ENCODE data around the gene SCFD2.
"Not testable (repeated sequence)": the region's sequence is repeated elsewhere in the genome, so short reads cannot be mapped to it uniquely, and the experiment has no call there.

SCFD2 gene

GRCh38 chr4:53185869-53186585, 179.8 kb downstream of the SCFD2 start:
- no peak for DNase-seq

- DNase-seq: no peak
Observed at GRCh38 chr4:53183754-53184153, 182.1 kb downstream of the SCFD2 start.

GRCh38 chr4:53177751-53178150, 188.1 kb downstream of the SCFD2 start:
- DNase-seq: not testable (repeated sequence)

GRCh38 chr4:53175640-53176039, 190.2 kb downstream of the SCFD2 start:
- DNase-seq: no peak

GRCh38 chr4:53174823-53175222, 191.0 kb downstream of the SCFD2 start:
- DNase-seq: no peak

GRCh38 chr4:53173576-53173975, 192.3 kb downstream of the SCFD2 start:
- no peak for DNase-seq

GRCh38 chr4:53171797-53172196, 194.1 kb downstream of the SCFD2 start:
- no peak for DNase-seq

- no peak for DNase-seq
Observed at GRCh38 chr4:53169695-53170617, 195.9 kb downstream of the SCFD2 start.

GRCh38 chr4:53168228-53168627, 197.6 kb downstream of the SCFD2 start:
- no peak for DNase-seq

- no peak for DNase-seq
Observed at GRCh38 chr4:53162969-53163368, 202.9 kb downstream of the SCFD2 start.

GRCh38 chr4:53161787-53162433, 204.0 kb downstream of the SCFD2 start:
- no peak for DNase-seq

- DNase-seq: peak; percentile 30
Observed at GRCh38 chr4:53161051-53161786, 204.6 kb downstream of the SCFD2 start.

GRCh38 chr4:53156896-53157295, 209.0 kb downstream of the SCFD2 start:
- DNase-seq: no peak

- no peak for DNase-seq
Observed at GRCh38 chr4:53152467-53152866, 213.4 kb downstream of the SCFD2 start.

GRCh38 chr4:53151489-53151788, 214.4 kb downstream of the SCFD2 start:
- DNase-seq: no peak

- no peak for DNase-seq
Observed at GRCh38 chr4:53150631-53151488, 215.0 kb downstream of the SCFD2 start.

GRCh38 chr4:53147711-53148110, 218.2 kb downstream of the SCFD2 start:
- DNase-seq: no peak

GRCh38 chr4:53147197-53147596, 218.7 kb downstream of the SCFD2 start:
- no peak for DNase-seq

- no peak for DNase-seq
Observed at GRCh38 chr4:53141308-53141707, 224.6 kb downstream of the SCFD2 start.

GRCh38 chr4:53139256-53139655, 226.6 kb downstream of the SCFD2 start:
- not testable (repeated sequence) for DNase-seq

- DNase-seq: no peak
Observed at GRCh38 chr4:53137468-53137867, 228.4 kb downstream of the SCFD2 start.

- no peak for DNase-seq
Observed at GRCh38 chr4:53136954-53137353, 228.9 kb downstream of the SCFD2 start.

All from right hindlimb (tissue), 1 donor.